ENCODE data around the gene POM121L2. TPM values are rescaled to one million over a fixed set of nuclear protein-coding genes. Genes with fewer than 3 reads are reported as not detected.

POM121L2 gene
- total and polyA plus RNA-seq, 9 of the 15 experiments (the other 6 are each of a cell fraction or from before 2014, with no cell fraction given): 0.23 to 0.45 TPM; not detected in 7

GRCh38 chr6:27293436-27294098 lies 18.5 kb downstream of the POM121L2 start (continued):
- TF ChIP-seq FOXJ2 (tag; IDR thresholded peaks at IDR 0.05) (no peak), STAT5B (CRISPR knock-in tag; IDR thresholded peaks at IDR 0.05) (no peak), CREB1 (IDR thresholded peaks at IDR 0.05) (no peak), CREB1 (CRISPR knock-in tag; IDR thresholded peaks at IDR 0.05) (no peak), TRIM28 (IDR thresholded peaks at IDR 0.05) (no peak), ZNF253 (CRISPR knock-in tag; conservative IDR thresholded peaks at IDR 0.05) (no peak), NFYB (IDR thresholded peaks at IDR 0.05; ENCODE audit: extremely low read depth, insufficient read length) (no peak), GTF2E2 (tag; IDR thresholded peaks at IDR 0.05) (no peak), KDM1A (IDR thresholded peaks at IDR 0.05) (peak; percentile 89), THRAP3 (IDR thresholded peaks at IDR 0.05; ENCODE audit: borderline replicate concordance) (no peak), MCM7 (IDR thresholded peaks at IDR 0.05) (no peak), IRF1 (CRISPR knock-in tag; IDR thresholded peaks at IDR 0.05; ENCODE audit: borderline replicate concordance) (no peak), PBX2 (CRISPR knock-in tag; IDR thresholded peaks at IDR 0.05; ENCODE audit: low read depth) (no peak), PBX2 (tag; conservative IDR thresholded peaks at IDR 0.05; ENCODE audit: low read depth) (no peak), ZC3H4 (CRISPR knock-in tag; IDR thresholded peaks at IDR 0.05; ENCODE audit: borderline replicate concordance) (no peak), NCOR1 (IDR thresholded peaks at IDR 0.05) (no peak), ETV6 (IDR thresholded peaks at IDR 0.05; ENCODE audit: borderline replicate concordance in 1 of 2, low read depth in 2 of 2, low read length in 1 of 2) (no peak), ETV6 (CRISPR knock-in tag; IDR thresholded peaks at IDR 0.05; ENCODE audit: borderline replicate concordance) (no peak), ETV1 (tag; conservative IDR thresholded peaks at IDR 0.05; ENCODE audit: low read depth) (no peak), ZKSCAN3 (CRISPR knock-in tag; IDR thresholded peaks at IDR 0.05) (no peak), PREB (CRISPR knock-in tag; IDR thresholded peaks at IDR 0.05) (no peak), RBFOX2 (IDR thresholded peaks at IDR 0.05; ENCODE audit: low read depth, low read length) (no peak), THRB (CRISPR knock-in tag; conservative IDR thresholded peaks at IDR 0.05) (no peak)
